ENCODE results near the gene NCOA1. TPM values are rescaled to one million over a fixed set of nuclear protein-coding genes. Genes with fewer than 3 reads are reported as not detected.

NCOA1 gene
- total and polyA plus RNA-seq, 2 experiments from 2014 or later = 6.7 to 9.1 TPM

GRCh38 chr2:24621779-24622538 lies 130.9 kb downstream of the NCOA1 start:
- H3K27ac ChIP-seq = no peak overlapping the region
- no peaks in the 10 kb centered on the region for H3K36me3 ChIP-seq
- no peaks in the 10 kb centered on the region for H3K9me3 ChIP-seq (ENCODE audit: low read depth)
- peaks cover 4% of the 10 kb centered on the region for H3K4me1 ChIP-seq (ENCODE audit: low read depth)
- no peak for TF ChIP-seq CTCF (IDR thresholded peaks at IDR 0.05; ENCODE audit: low read depth, low read length)
- no peak for DNase-seq (ENCODE audit: low read depth in 1 of 2, low spot score in 1 of 2)
- no peak overlapping the region for H3K4me3 ChIP-seq
- H3K27me3 ChIP-seq = no peaks in the 10 kb centered on the region

GRCh38 chr2:24623535-24623934 lies 132.5 kb downstream of the NCOA1 start:
- H3K27ac ChIP-seq = no peak overlapping the region
- no peaks in the 10 kb centered on the region for H3K9me3 ChIP-seq (ENCODE audit: low read depth)
- no peak for TF ChIP-seq CTCF (IDR thresholded peaks at IDR 0.05; ENCODE audit: low read depth, low read length)
- no peak for DNase-seq (ENCODE audit: low read depth in 1 of 2, low spot score in 1 of 2)
- H3K4me3 ChIP-seq = no peak overlapping the region
- H3K27me3 ChIP-seq = no peaks in the 10 kb centered on the region
- H3K4me1 ChIP-seq (ENCODE audit: low read depth) = peaks cover 4% of the 10 kb centered on the region
- no peaks in the 10 kb centered on the region for H3K36me3 ChIP-seq

- Histone ChIP-seq H3K9me3 (ENCODE audit: low read depth) (no peaks in the 10 kb centered on the region), H3K36me3 (no peaks in the 10 kb centered on the region), H3K4me1 (ENCODE audit: low read depth) (peaks cover 4% of the 10 kb centered on the region), H3K27me3 (no peaks in the 10 kb centered on the region), H3K27ac (no peak overlapping the region), H3K4me3 (no peak overlapping the region)
- no peak for DNase-seq (ENCODE audit: low read depth in 1 of 2, low spot score in 1 of 2)
- TF ChIP-seq CTCF (IDR thresholded peaks at IDR 0.05; ENCODE audit: low read depth, low read length) = no peak
These were observed 134.7 kb downstream of the NCOA1 start for GRCh38 chr2:24625728-24626127.

GRCh38 chr2:24626131-24626530 lies 135.1 kb downstream of the NCOA1 start:
- no peak for TF ChIP-seq CTCF (IDR thresholded peaks at IDR 0.05; ENCODE audit: low read depth, low read length)
- Histone ChIP-seq H3K27me3 (no peaks in the 10 kb centered on the region), H3K4me1 (ENCODE audit: low read depth) (peaks cover under 1% of the 10 kb centered on the region), H3K4me3 (no peak overlapping the region), H3K36me3 (no peaks in the 10 kb centered on the region), H3K9me3 (ENCODE audit: low read depth) (no peaks in the 10 kb centered on the region), H3K27ac (no peak overlapping the region)
- peak in 1 of 2 donors; percentile 39 for DNase-seq (ENCODE audit: low read depth in 1 of 2, low spot score in 1 of 2)

GRCh38 chr2:24628746-24629145 lies 137.7 kb downstream of the NCOA1 start:
- Histone ChIP-seq H3K4me1 (ENCODE audit: low read depth) (no peaks in the 10 kb centered on the region), H3K9me3 (ENCODE audit: low read depth) (no peaks in the 10 kb centered on the region), H3K36me3 (no peaks in the 10 kb centered on the region), H3K4me3 (no peak overlapping the region), H3K27me3 (no peaks in the 10 kb centered on the region), H3K27ac (no peak overlapping the region)
- no peak for DNase-seq (ENCODE audit: low read depth in 1 of 2, low spot score in 1 of 2)
- no peak for TF ChIP-seq CTCF (IDR thresholded peaks at IDR 0.05; ENCODE audit: low read depth, low read length)

All from cardiac muscle cell (in vitro differentiated cells and primary cell).